ENCODE measurements around the gene LMO1.

DNA sequence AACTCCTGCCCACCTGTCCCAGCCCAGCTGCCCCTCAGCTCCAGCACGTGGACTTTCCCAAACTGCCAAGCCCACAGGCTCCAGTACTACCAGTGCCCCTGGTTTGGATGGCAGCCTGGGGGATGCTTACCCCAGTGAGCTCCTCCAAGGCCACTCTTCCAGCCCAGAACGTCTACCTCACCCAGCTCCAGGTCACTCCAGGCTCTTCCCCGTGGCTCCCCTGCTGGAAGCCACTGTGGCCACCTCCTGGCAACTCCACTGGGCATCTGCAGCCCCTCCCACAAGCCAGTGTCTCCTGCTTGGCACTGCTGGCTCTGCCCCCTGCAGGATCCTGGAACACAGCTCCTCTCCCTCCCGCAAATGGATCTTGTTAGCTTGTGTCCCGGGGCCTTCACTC lies 29.3 kb downstream of the LMO1 start:
- TF ChIP-seq CTCF (conservative IDR thresholded peaks at IDR 0.05) (no peak; the same call in 1 of the 2 replicates), ZFX (IDR thresholded peaks at IDR 0.05) (no peak)

All from C4-2B (cell line).